ENCODE results near the gene KAZN. TPM values are rescaled to one million over a fixed set of nuclear protein-coding genes. Genes with fewer than 3 reads are reported as not detected.

Gene KAZN
- polyA plus RNA-seq, 2 of the 4 experiments (the other 2 are of a cell fraction), result 1.3 to 1.9 TPM

GRCh38 chr1:15114884-15115283 is 516.4 kb downstream of the KAZN start:
- ATAC-seq, result no peak
- no peaks in the 10 kb centered on the region for H3K4me1 ChIP-seq
- ChIA-PET CTCF (interaction anchor here (1.0 kb wide), 1 partner anchor 14 kb away, joined by 3 read pairs; no protein-coding TSS in a partner anchor), POLR2A (no interaction called here)
- no peak for TF ChIP-seq NPAS2 (CRISPR knock-in tag; IDR thresholded peaks at IDR 0.05; ENCODE audit: borderline replicate concordance)
- no peak for TF ChIP-seq HOXB13 (CRISPR knock-in tag; IDR thresholded peaks at IDR 0.05; ENCODE audit: low read depth)
- TF ChIP-seq ELK1 (IDR thresholded peaks at IDR 0.05; ENCODE audit: low read depth, low read length), result no peak
- TF ChIP-seq ZSCAN20 (CRISPR knock-in tag; IDR thresholded peaks at IDR 0.05), result no peak
- H3K4me3 ChIP-seq, result no peak overlapping the region
- H3K9me3 ChIP-seq, result no peaks in the 10 kb centered on the region
- DNase-seq (ENCODE audit: low read depth in 1 of 2, low spot score in 1 of 2), result no peak
- no peak overlapping the region for H3K27ac ChIP-seq
- H3K4me2 ChIP-seq, result no peak overlapping the region
- 61% methylated on average over 11 of the region's 13 CpGs for WGBS (ENCODE audit: missing lambda C conversion rate)
- no peak for FAIRE-seq

- FAIRE-seq, result no peak
- POLR2A ChIA-PET, result no interaction called here
- no peak for DNase-seq (ENCODE audit: low read depth in 1 of 2, low spot score in 1 of 2)
- H3K4me1 ChIP-seq, result no peaks in the 10 kb centered on the region
- TF ChIP-seq NR3C1 (IDR thresholded peaks at IDR 0.05) (no peak), BCL3 (IDR thresholded peaks at IDR 0.05) (no peak), NPAS2 (CRISPR knock-in tag; IDR thresholded peaks at IDR 0.05; ENCODE audit: borderline replicate concordance) (no peak), FOSL2 (IDR thresholded peaks at IDR 0.05) (no peak), FOSL2 (CRISPR knock-in tag; IDR thresholded peaks at IDR 0.05) (no peak), HDAC2 (IDR thresholded peaks at IDR 0.05) (no peak), RAD21 (conservative IDR thresholded peaks at IDR 0.05 in 1 of 2, IDR thresholded peaks at IDR 0.05 in 1 of 2) (no peak), POLR2AphosphoS2 (conservative IDR thresholded peaks at IDR 0.05; ENCODE audit: low read length) (no peak), PBX3 (IDR thresholded peaks at IDR 0.05) (no peak), MYC (IDR thresholded peaks at IDR 0.05; ENCODE audit: borderline replicate concordance, low read length) (no peak)
- no peak for ATAC-seq
- no peaks in the 10 kb centered on the region for H3K9me3 ChIP-seq
- no peak overlapping the region for H3K4me2 ChIP-seq
- CTCF ChIA-PET, result interaction anchor here (2.2 kb wide), 1 partner anchor 16 kb away, joined by 6 read pairs; no protein-coding TSS in a partner anchor
- 64% methylated on average over 15 of the region's 15 CpGs for WGBS (ENCODE audit: missing lambda C conversion rate)
- no peak overlapping the region for H3K4me3 ChIP-seq
- H3K27ac ChIP-seq, result no peak overlapping the region
These were observed 517.3 kb downstream of the KAZN start for GRCh38 chr1:15115542-15116330.

GRCh38 chr1:15116966-15117365 is 518.5 kb downstream of the KAZN start:
- ChIA-PET CTCF (interaction anchor here (0.7 to 2.2 kb wide), 3 partner anchors 17 to 188 kb away, joined by 3 to 8 read pairs (median 6); no protein-coding TSS in a partner anchor), POLR2A (no interaction called here)
- DNase-seq (ENCODE audit: low read depth in 1 of 2, low spot score in 1 of 2) (no peak), ATAC-seq (no peak), FAIRE-seq (no peak)
- Histone ChIP-seq H3K27ac (no peak overlapping the region), H3K4me3 (no peak overlapping the region), H3K4me1 (no peaks in the 10 kb centered on the region), H3K4me2 (no peak overlapping the region), H3K9me3 (no peaks in the 10 kb centered on the region)
- WGBS (ENCODE audit: missing lambda C conversion rate), result 53% methylated on average over 2 of the region's 5 CpGs
- TF ChIP-seq ZSCAN20 (CRISPR knock-in tag; IDR thresholded peaks at IDR 0.05) (no peak), PBX3 (IDR thresholded peaks at IDR 0.05) (no peak), RAD21 (conservative IDR thresholded peaks at IDR 0.05 in 1 of 2, IDR thresholded peaks at IDR 0.05 in 1 of 2) (no peak), TP53 (CRISPR knock-in tag; IDR thresholded peaks at IDR 0.05) (no peak), MAZ (IDR thresholded peaks at IDR 0.05; ENCODE audit: borderline replicate concordance, low read depth, low read length) (no peak), SMC3 (IDR thresholded peaks at IDR 0.05) (no peak), NR3C1 (IDR thresholded peaks at IDR 0.05) (no peak), EP300 (IDR thresholded peaks at IDR 0.05) (no peak)

Measured in A549 (cell line).